BLaER1 treated with 17β-estradiol and CSF1 and Interleukin-3, amounts not matched to agents 10 nM and 100 nM (cell line): Measurements from ENCODE around the gene UPF3A.

Experiments
- H3K27ac ChIP-seq, 11 experiments: shearing (Covaris generic); formaldehyde crosslinking; 2 replicates each; pipeline ENCODE4 v1.8.1; 2022
- H3K27me3 ChIP-seq, 11 experiments: shearing (Covaris generic); formaldehyde crosslinking; 2 replicates each; pipeline ENCODE4 v1.8.1; 2022
- H3K36me3 ChIP-seq, 11 experiments: shearing (Covaris generic); formaldehyde crosslinking; 2 replicates each; pipeline ENCODE4 v1.8.1; 2022
- H3K4me1 ChIP-seq, 10 experiments: shearing (Covaris generic); formaldehyde crosslinking; 2 replicates each; pipeline ENCODE4 v1.8.1; 2022
- H3K4me2 ChIP-seq, 11 experiments: shearing (Covaris generic); formaldehyde crosslinking; 2 replicates each; pipeline ENCODE4 v1.8.1; 2022
- H3K4me3 ChIP-seq, 10 experiments: shearing (Covaris generic); formaldehyde crosslinking; 2 replicates each; pipeline ENCODE4 v1.8.1; 2022
- H3K9ac ChIP-seq, 11 experiments: shearing (Covaris generic); formaldehyde crosslinking; 2 replicates each; pipeline ENCODE4 v1.8.1; 2022
- H3K9me3 ChIP-seq, 11 experiments: shearing (Covaris generic); formaldehyde crosslinking; replicated peaks in 1 of 11; 2 replicates each; pipeline ENCODE4 v1.8.1; 2022
- H4K20me1 ChIP-seq, 11 experiments: shearing (Covaris generic); formaldehyde crosslinking; 2 replicates each; pipeline ENCODE4 v1.8.1; 2022
- Cebpa-rat ChIP-seq, 11 experiments: shearing (Covaris generic); IDR thresholded peaks; 2 replicates each; pipeline ENCODE4 v1.8.1; 2022

Gene UPF3A

DNA sequence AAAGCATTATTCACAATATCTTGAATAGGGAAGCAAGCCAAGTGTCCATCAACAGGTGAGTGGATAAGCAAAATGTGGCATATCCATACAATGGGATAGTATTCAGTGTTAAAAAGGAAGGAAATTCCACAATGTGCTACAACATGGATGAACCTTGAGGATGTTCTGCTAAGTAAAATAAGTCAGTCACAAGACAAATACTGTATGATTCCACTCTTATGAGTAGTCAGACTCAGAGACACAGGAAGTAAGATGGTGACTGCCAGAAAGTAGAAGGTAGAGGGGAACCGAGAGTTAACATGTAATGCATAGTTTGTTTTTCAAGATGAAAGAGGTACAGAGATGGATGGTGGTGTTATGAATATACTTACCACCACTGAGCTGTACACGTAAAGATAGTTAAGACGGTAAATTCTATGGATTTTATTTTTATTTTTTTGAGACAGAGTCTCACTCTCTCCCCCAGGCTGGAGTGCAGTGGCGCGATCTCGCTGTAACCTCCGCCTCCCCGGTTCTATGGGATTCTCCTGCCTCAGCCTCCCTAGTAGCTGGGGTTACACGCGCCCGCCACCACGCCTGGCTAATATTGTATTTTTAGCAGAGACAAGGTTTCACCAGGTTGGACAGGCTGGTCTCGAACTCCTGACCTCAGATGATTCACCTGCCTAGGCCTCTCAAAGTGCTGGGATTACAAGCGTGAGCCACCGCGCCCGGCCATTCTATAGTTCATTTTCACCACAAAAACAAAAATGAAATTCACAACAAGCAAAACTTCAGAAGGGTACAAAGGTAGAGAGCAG, 31.9 kb downstream of the UPF3A start:
- H3K9me3 ChIP-seq: no peaks in the 10 kb centered on the region
- H3K4me1 ChIP-seq: peaks cover 41 to 78% (median 71%) of the 10 kb centered on the region in 10 experiments
- no peaks in the 10 kb centered on the region for H3K27me3 ChIP-seq
- H4K20me1 ChIP-seq: peaks cover 25 to 39% (median 32%) of the 10 kb centered on the region in 11 experiments; a peak in 20 of 22 replicates
- H3K9ac ChIP-seq: peak overlapping the region; percentile 88 to 97 (median 93)
- H3K4me3 ChIP-seq: peak overlapping the region; percentile 75 to 90 (median 82); a peak in 19 of 20 replicates
- no peak for TF ChIP-seq Cebpa-rat (IDR thresholded peaks at IDR 0.05)
- peak overlapping the region; percentile 69 to 94 (median 87) for H3K4me2 ChIP-seq
- peaks cover 0 to 26% (median 17%) of the 10 kb centered on the region in 11 experiments; a peak in 12 of 22 replicates for H3K36me3 ChIP-seq
- peak overlapping the region; percentile 81 to 97 (median 94) for H3K27ac ChIP-seq

DNA sequence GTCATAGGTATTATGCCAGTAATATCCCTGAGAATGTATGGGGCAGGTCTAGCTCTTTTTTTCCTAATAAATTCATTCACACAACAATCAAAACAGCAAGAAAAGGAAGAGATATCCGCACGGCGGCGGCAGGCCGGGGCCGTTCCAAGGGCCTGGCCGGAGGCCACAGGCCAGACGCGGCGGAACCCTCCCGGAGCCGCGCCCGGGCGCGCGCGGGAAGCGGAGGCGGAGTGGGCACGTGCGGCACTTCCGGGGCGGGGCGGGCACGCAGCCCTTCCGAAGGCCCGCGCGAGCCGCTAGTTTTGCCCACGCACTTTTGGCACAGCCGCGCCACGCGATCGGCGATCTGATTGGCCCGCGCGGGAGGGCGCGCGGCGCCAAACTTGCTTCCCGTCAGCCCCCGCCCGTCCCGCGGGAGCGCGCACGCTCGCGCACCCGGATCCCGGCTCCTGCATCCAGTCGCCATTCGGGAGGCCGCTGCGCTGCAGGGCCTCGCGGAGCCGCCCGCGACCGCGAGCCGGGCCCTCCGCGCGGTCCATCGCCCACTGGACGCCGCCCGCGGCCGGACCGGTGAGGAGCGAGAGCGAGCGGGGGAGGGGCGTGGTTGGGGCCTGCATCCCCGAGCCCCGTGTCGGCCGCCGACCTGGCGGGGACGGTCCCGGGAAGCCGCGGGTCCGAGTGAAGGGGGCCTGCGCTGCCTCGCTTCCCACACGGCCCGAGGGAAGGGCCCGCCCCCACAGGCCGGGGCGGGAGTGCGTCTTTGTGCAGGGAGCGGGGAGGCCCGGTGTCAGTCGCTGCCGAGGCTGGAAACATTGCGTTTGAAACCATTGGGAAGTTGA, 32.9 kb downstream of the UPF3A start, which contains the start of gene CHAMP1:
Gene CHAMP1 (plus strand): TSS at position 430 of the 839 bp plus-strand sequence. CDS start 9,340 bp downstream, outside the sequence.
- no peaks in the 10 kb centered on the region for H3K27me3 ChIP-seq
- H3K9me3 ChIP-seq: no peaks in the 10 kb centered on the region
- H3K9ac ChIP-seq: peak within 1 kb of the TSS; percentile 88 to 97 (median 93)
- peaks cover 0 to 36% (median 25%) of the 10 kb centered on the region in 11 experiments; a peak in 15 of 22 replicates for H3K36me3 ChIP-seq
- H3K4me1 ChIP-seq: peaks cover 45 to 86% (median 77%) of the 10 kb centered on the region in 10 experiments
- H3K27ac ChIP-seq: peak within 1 kb of the TSS; percentile 81 to 97 (median 94)
- peaks cover 35 to 49% (median 42%) of the 10 kb centered on the region in 11 experiments; a peak in 20 of 22 replicates for H4K20me1 ChIP-seq
- peak within 1 kb of the TSS; percentile 77 to 94 (median 88) for H3K4me2 ChIP-seq
- TF ChIP-seq Cebpa-rat (IDR thresholded peaks at IDR 0.05): no peak
- H3K4me3 ChIP-seq: peak within 1 kb of the TSS; percentile 75 to 90 (median 82)

DNA sequence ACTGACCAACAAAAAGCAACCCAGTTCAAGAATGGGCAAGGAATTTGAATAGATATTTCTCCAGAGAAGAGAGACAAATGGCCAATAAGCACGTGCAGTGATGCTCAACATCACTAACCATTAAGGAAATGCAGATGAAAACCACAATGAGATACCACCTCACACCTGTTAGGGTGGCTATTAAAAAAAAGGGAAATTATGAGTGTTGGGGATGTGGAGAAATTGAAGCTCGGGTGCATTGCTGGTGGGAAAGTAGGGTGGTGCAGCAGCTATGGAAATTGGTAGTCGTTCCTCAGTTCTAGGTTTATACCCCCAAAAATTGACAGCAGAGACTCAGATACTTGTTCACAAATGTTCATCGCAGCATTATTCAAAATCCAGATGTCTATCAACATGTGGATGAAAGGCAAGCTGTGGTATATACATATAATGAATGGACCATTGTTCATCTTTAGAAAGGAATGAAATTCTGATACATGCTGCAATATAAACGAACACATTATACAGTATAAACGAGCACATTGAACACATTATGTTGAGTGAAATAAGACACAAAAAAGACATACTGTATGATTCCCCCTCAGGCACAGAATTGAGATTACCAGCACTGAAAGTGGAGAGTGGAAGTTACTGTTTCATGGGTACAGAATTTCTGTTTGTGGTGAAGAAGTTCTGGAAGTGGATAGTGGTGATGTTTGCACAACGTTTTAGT, 33.8 kb downstream of the UPF3A start:
- H3K9me3 ChIP-seq: no peaks in the 10 kb centered on the region
- peak overlapping the region; percentile 75 to 90 (median 82) for H3K4me3 ChIP-seq
- H3K4me1 ChIP-seq: peaks cover 49 to 86% (median 73%) of the 10 kb centered on the region in 10 experiments
- TF ChIP-seq Cebpa-rat (IDR thresholded peaks at IDR 0.05): no peak
- H3K27me3 ChIP-seq: no peaks in the 10 kb centered on the region
- peak overlapping the region; percentile 81 to 97 (median 94); a peak in 21 of 22 replicates for H3K27ac ChIP-seq
- peak overlapping the region; percentile 74 to 94 (median 88) for H3K4me2 ChIP-seq
- H3K36me3 ChIP-seq: peaks cover 0 to 46% (median 35%) of the 10 kb centered on the region in 11 experiments; a peak in 20 of 22 replicates
- peak overlapping the region; percentile 88 to 97 (median 93) for H3K9ac ChIP-seq
- H4K20me1 ChIP-seq: peaks cover 45 to 58% (median 52%) of the 10 kb centered on the region in 11 experiments; a peak in 20 of 22 replicates

DNA sequence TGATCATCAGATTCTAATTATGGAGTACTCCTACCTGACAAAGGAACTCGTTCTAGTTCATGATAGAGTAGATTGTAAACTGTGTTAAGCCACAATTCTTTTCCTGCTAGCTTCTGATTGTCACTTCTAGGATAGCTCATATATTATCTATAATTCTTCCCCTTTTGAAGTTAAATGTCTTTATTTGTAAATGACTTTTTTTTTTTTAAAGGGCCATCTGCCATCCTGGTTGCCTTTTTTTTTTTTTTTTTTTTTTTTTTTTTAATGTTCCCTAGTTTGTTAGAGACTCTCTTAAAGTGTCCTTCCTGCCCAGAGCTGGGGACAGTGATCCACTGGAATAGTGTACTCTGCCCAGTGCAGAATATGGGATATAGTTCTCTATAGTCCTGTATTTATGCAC, 37.2 kb downstream of the UPF3A start:
- Histone ChIP-seq H3K4me1 (peaks cover 35 to 52% (median 46%) of the 10 kb centered on the region in 10 experiments), H3K9ac (peak overlapping the region in 3 of 11 experiments; percentile 15 to 22 (median 17); a peak in 1 of 22 replicates), H3K4me2 (peak overlapping the region in 8 of 11 experiments; percentile 24 to 91 (median 33); a peak in 12 of 22 replicates), H3K36me3 (peaks cover 27 to 80% (median 67%) of the 10 kb centered on the region in 11 experiments), H3K27ac (no peak overlapping the region), H3K9me3 (no peaks in the 10 kb centered on the region), H4K20me1 (peaks cover 57 to 90% (median 74%) of the 10 kb centered on the region in 11 experiments; a peak in 20 of 22 replicates), H3K27me3 (no peaks in the 10 kb centered on the region), H3K4me3 (no peak overlapping the region)
- no peak for TF ChIP-seq Cebpa-rat (IDR thresholded peaks at IDR 0.05)

DNA sequence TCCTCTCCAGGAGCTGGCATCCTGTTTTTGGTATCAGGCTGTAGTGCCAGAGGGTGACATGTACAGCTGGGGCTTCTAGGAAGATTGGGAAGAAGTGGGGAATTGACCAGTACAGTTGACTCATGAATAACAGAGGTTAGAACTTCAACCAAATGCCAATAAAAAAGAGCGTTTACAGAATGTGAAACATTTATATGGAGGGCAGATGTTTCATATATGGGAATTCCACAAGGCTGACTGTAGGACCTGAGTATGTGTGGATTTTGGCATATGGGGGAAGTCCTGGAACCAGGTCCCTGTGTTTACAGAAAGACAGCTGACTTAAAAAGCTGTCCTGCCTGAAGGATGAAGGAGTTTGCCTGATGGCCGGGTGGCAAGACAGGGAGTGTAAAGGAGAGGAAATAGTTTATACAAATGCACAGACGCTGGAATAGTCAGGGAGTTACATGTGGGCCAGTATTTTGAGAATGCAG, 38.1 kb downstream of the UPF3A start:
- Histone ChIP-seq H3K36me3 (peaks cover 35 to 88% (median 75%) of the 10 kb centered on the region in 11 experiments), H3K4me1 (peaks cover 37 to 53% (median 46%) of the 10 kb centered on the region in 10 experiments), H3K9ac (no peak overlapping the region), H3K9me3 (no peaks in the 10 kb centered on the region), H4K20me1 (peaks cover 60 to 98% (median 77%) of the 10 kb centered on the region in 11 experiments; a peak in 20 of 22 replicates), H3K4me3 (no peak overlapping the region), H3K27me3 (no peaks in the 10 kb centered on the region), H3K4me2 (peak overlapping the region in 3 of 11 experiments; percentile 2 to 8 (median 3); a peak in 3 of 22 replicates), H3K27ac (no peak overlapping the region)
- no peak for TF ChIP-seq Cebpa-rat (IDR thresholded peaks at IDR 0.05)

DNA sequence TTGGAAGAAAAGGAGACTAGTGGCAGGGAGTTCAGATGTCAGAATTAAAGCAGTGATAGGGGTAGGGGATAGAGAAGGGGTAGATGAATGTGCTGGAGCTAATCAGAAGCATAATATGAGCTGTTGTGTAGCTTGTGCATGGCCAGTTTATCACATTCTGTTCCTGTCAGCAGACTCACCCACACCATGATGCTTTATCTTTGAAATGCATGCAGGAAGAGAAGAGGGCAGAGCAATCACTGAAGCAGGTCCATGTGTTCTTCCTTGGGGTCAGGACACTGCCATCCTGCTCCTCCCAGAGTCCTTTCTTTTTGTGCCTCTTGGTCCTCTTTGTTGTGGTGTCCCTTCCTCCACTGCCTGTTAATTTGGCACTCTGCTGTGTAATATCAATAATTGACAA, 38.7 kb downstream of the UPF3A start:
- Histone ChIP-seq H3K4me2 (peak overlapping the region in 1 of 11 experiments; percentile 3; a peak in 2 of 22 replicates), H3K27ac (no peak overlapping the region), H3K36me3 (peaks cover 41 to 94% (median 81%) of the 10 kb centered on the region in 11 experiments), H3K9ac (no peak overlapping the region), H3K4me3 (no peak overlapping the region), H4K20me1 (peaks cover 62 to 99% (median 80%) of the 10 kb centered on the region in 11 experiments; a peak in 20 of 22 replicates), H3K27me3 (no peaks in the 10 kb centered on the region), H3K9me3 (no peaks in the 10 kb centered on the region), H3K4me1 (peaks cover 43 to 59% (median 51%) of the 10 kb centered on the region in 10 experiments)
- no peak for TF ChIP-seq Cebpa-rat (IDR thresholded peaks at IDR 0.05)

DNA sequence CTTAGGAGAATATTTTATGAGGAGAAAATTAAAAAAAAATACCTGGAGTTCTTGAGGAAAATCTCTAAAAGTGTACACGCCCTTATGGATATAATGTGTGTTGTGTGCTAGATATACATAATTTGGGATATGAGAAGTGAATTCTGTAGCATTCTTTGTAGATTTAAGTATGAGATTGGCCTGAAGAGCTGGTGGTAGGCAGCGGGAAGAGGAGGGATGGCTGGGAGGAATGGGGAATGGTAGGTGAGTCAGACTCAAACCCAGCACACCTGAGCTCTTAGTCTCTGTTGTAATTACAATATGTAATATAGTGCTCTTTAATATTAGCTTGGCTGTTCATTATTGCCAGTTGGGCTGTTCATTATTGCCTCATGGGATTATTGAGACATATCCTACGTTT, 39.9 kb downstream of the UPF3A start:
- Histone ChIP-seq H4K20me1 (peaks cover 60 to 99% (median 80%) of the 10 kb centered on the region in 11 experiments; a peak in 20 of 22 replicates), H3K4me3 (no peak overlapping the region), H3K36me3 (peaks cover 45 to 100% (median 90%) of the 10 kb centered on the region in 11 experiments), H3K4me2 (no peak overlapping the region), H3K27me3 (no peaks in the 10 kb centered on the region), H3K27ac (no peak overlapping the region), H3K4me1 (peaks cover 43 to 58% (median 52%) of the 10 kb centered on the region in 10 experiments), H3K9me3 (no peaks in the 10 kb centered on the region), H3K9ac (no peak overlapping the region)
- TF ChIP-seq Cebpa-rat (IDR thresholded peaks at IDR 0.05): no peak

DNA sequence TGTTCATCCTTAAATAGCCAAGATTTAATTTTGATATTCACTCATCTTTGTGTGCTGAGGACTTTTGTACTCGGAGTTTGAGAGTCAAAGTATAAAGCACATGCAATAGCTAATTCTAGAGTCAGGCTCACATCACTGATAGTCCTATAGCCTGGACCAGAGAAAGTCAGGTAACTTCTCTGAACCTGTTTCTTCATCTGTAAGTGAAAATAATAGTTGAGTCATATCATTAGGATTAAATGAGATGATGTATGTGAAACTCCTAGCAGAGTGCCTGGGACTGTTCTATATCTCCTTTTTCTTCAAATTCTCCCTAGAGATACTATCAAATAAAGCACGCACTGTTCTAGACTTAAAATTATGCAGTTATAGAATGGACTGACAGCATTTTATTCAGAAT, 41.9 kb downstream of the UPF3A start:
- Histone ChIP-seq H3K36me3 (peaks cover 53 to 97% (median 87%) of the 10 kb centered on the region in 11 experiments), H3K4me2 (no peak overlapping the region), H3K9ac (no peak overlapping the region), H4K20me1 (peaks cover 46 to 93% (median 73%) of the 10 kb centered on the region in 11 experiments; a peak in 21 of 22 replicates), H3K27ac (no peak overlapping the region), H3K9me3 (no peaks in the 10 kb centered on the region), H3K4me3 (no peak overlapping the region), H3K27me3 (no peaks in the 10 kb centered on the region), H3K4me1 (peaks cover 22 to 40% (median 32%) of the 10 kb centered on the region in 10 experiments; a peak in 19 of 20 replicates)
- TF ChIP-seq Cebpa-rat (IDR thresholded peaks at IDR 0.05): no peak
